Measurements from ENCODE around the gene GRID2.
"Not testable (repeated sequence)": the region's sequence is repeated elsewhere in the genome, so short reads cannot be mapped to it uniquely, and the experiment has no call there.

GRID2 gene

GRCh38 chr4:93633721-93634120, 1330.0 kb downstream of the GRID2 start:
- DNase-seq = no peak

- DNase-seq = no peak
Observed at GRCh38 chr4:93635943-93636342, 1332.2 kb downstream of the GRID2 start.

GRCh38 chr4:93645120-93645519, 1341.4 kb downstream of the GRID2 start:
- DNase-seq = no peak

- no peak for DNase-seq
Observed at GRCh38 chr4:93646233-93646930, 1342.6 kb downstream of the GRID2 start.

GRCh38 chr4:93648258-93648657, 1344.5 kb downstream of the GRID2 start:
- DNase-seq = no peak

GRCh38 chr4:93649828-93650227, 1346.1 kb downstream of the GRID2 start:
- no peak for DNase-seq

- no peak for DNase-seq
Observed at GRCh38 chr4:93654211-93654610, 1350.4 kb downstream of the GRID2 start.

- DNase-seq = no peak
Observed at GRCh38 chr4:93657527-93657926, 1353.8 kb downstream of the GRID2 start.

- DNase-seq = no peak
Observed at GRCh38 chr4:93658443-93658842, 1354.7 kb downstream of the GRID2 start.

- no peak for DNase-seq
Observed at GRCh38 chr4:93659629-93660028, 1355.9 kb downstream of the GRID2 start.

GRCh38 chr4:93660036-93660435, 1356.3 kb downstream of the GRID2 start:
- no peak for DNase-seq

- no peak for DNase-seq
Observed at GRCh38 chr4:93670434-93670833, 1366.7 kb downstream of the GRID2 start.

- no peak for DNase-seq
Observed at GRCh38 chr4:93671093-93671492, 1367.3 kb downstream of the GRID2 start.

- not testable (repeated sequence) for DNase-seq
Observed at GRCh38 chr4:93676937-93677336, 1373.2 kb downstream of the GRID2 start.

- no peak for DNase-seq
Observed at GRCh38 chr4:93684571-93684970, 1380.8 kb downstream of the GRID2 start.

- DNase-seq = no peak
Observed at GRCh38 chr4:93687304-93687703, 1383.5 kb downstream of the GRID2 start.

- DNase-seq = no peak
Observed at GRCh38 chr4:93688978-93689377, 1385.2 kb downstream of the GRID2 start.

GRCh38 chr4:93693141-93693540, 1389.4 kb downstream of the GRID2 start:
- DNase-seq = no peak

GRCh38 chr4:93698686-93699085, 1394.9 kb downstream of the GRID2 start:
- no peak for DNase-seq

GRCh38 chr4:93700571-93700970, 1396.8 kb downstream of the GRID2 start:
- no peak for DNase-seq

- DNase-seq = no peak
Observed at GRCh38 chr4:93710101-93710846, 1406.5 kb downstream of the GRID2 start.

GRCh38 chr4:93710847-93711430, 1407.2 kb downstream of the GRID2 start:
- DNase-seq = no peak

- no peak for DNase-seq
Observed at GRCh38 chr4:93718233-93718632, 1414.5 kb downstream of the GRID2 start.

- no peak for DNase-seq
Observed at GRCh38 chr4:93719552-93719951, 1415.8 kb downstream of the GRID2 start.
